PC-3 (cell line): ENCODE data around the gene NDUFAF2. TPM values are rescaled to one million over a fixed set of nuclear protein-coding genes. Genes with fewer than 3 reads are reported as not detected.
A peak's percentile ranks its signal among the peaks of the same experiment; 100 is the strongest.

ENCODE experiments used
- ATAC-seq: fragments of 200-7000 bp; cut with Tn5 transposase; 2 replicates; pipeline ENCODE4 v1.9.1; 2020; ENCODE audit warnings: mild to moderate bottlenecking, moderate library complexity
- BruUV-seq: library from RNA; stranded (reverse); fragments of 400-500 nt; replicated peaks from 2 replicates; lab custom pipeline; 2021; lab: Mats Ljungman, UMichigan
- CTCF ChIA-PET: fragments of 300-600 bp; sonication (Branson Sonifier 250); formaldehyde crosslinking; loops from one replicate; lab custom pipeline; 2022; ENCODE audit warnings: antibody characterized with exemption; lab: Charles Lee
- POLR2A ChIA-PET: fragments of 300-600 bp; sonication (Branson Sonifier 250); formaldehyde crosslinking; loops from one replicate; lab custom pipeline; 2022; ENCODE audit warnings: antibody characterized with exemption; ENCODE audit not compliant: unreplicated experiment; lab: Charles Lee
- DNase-seq: peaks from one replicate; pipeline ENCODE4 v3.0.0-alpha.2; 2015
- H2AFZ ChIP-seq: fragments of 300-600 bp; sonication (generic); 2 replicates; pipeline ENCODE4 v1.6.0; 2016; ENCODE audit warnings: antibody characterized with exemption, low read length
- H3F3A ChIP-seq: fragments of 300-600 bp; sonication (generic); one replicate; pipeline ENCODE4 v1.6.0; 2017; ENCODE audit warnings: antibody characterized with exemption, low read length, control low read depth, mild to moderate bottlenecking; ENCODE audit not compliant: unreplicated experiment
- H3K27ac ChIP-seq: fragments of 300-600 bp; sonication (generic); 2 replicates; pipeline ENCODE4 v1.5.1; 2016; ENCODE audit warnings: mild to moderate bottlenecking, low read length
- H3K27me3 ChIP-seq: fragments of 300-600 bp; sonication (generic); 2 replicates; pipeline ENCODE4 v1.6.1; 2016; ENCODE audit warnings: low read length, mixed read lengths
- H3K36me3 ChIP-seq: fragments of 300-600 bp; sonication (generic); 2 replicates; pipeline ENCODE4 v1.6.1; 2016; ENCODE audit warnings: low read depth, mixed run types, low read length, mixed read lengths
- H3K4me1 ChIP-seq: fragments of 300-600 bp; sonication (generic); 2 replicates; pipeline ENCODE4 v1.5.1; 2016; ENCODE audit warnings: low read length; ENCODE audit not compliant: insufficient read depth
- H3K4me2 ChIP-seq: fragments of 300-600 bp; sonication (generic); 2 replicates; pipeline ENCODE4 v1.6.0; 2016; ENCODE audit warnings: low read length
- H3K4me3 ChIP-seq: fragments of 300-600 bp; sonication (generic); 2 replicates; pipeline ENCODE4 v1.5.1; 2016; ENCODE audit warnings: mild to moderate bottlenecking, low read length, mixed read lengths
- H3K79me2 ChIP-seq: fragments of 300-600 bp; sonication (generic); 2 replicates; pipeline ENCODE4 v1.6.1; 2017; ENCODE audit warnings: low read length, mixed read lengths
- H3K9ac ChIP-seq: fragments of 300-600 bp; sonication (generic); 2 replicates; pipeline ENCODE4 v1.6.0; 2016; ENCODE audit warnings: mild to moderate bottlenecking, low read length
- H3K9me2 ChIP-seq: fragments of 300-600 bp; sonication (generic); replicated peaks from 2 replicates; pipeline ENCODE4 v1.6.1; 2016; ENCODE audit warnings: mixed run types, low read length, mixed read lengths
- H3K9me3 ChIP-seq: fragments of 300-600 bp; sonication (generic); 2 replicates; pipeline ENCODE4 v1.6.1; 2016; ENCODE audit warnings: low read length, mixed read lengths
- H4K20me1 ChIP-seq: fragments of 300-600 bp; sonication (generic); 2 replicates; pipeline ENCODE4 v1.6.1; 2016; ENCODE audit warnings: low read length, mixed read lengths
- CTCF ChIP-seq: fragments of 300-600 bp; sonication (generic); conservative IDR thresholded peaks from 2 replicates; pipeline ENCODE4 v1.5.1; 2017; ENCODE audit warnings: antibody characterized with exemption, low read depth, mild to moderate bottlenecking, low read length
- EZH2 ChIP-seq: fragments of 300-600 bp; sonication (generic); IDR thresholded peaks from one replicate; pipeline ENCODE4 v1.6.1; 2017; ENCODE audit warnings: antibody characterized with exemption, mild to moderate bottlenecking, low read length; ENCODE audit not compliant: unreplicated experiment
- EZH2phosphoT487 ChIP-seq: fragments of 300-600 bp; sonication (generic); IDR thresholded peaks from 2 replicates; pipeline ENCODE4 v1.6.1; 2018; ENCODE audit warnings: mild to moderate bottlenecking, antibody characterized with exemption, low read length, borderline replicate concordance
- intact Hi-C: fragments of 100-400 bp; cut with micrococcal nuclease; formaldehyde crosslinking; loops from 2 replicates; pipeline ENCODE4 v1.9.0; 2023
- total RNA-seq: library from RNA; depleted of rRNA; stranded (reverse); fragments of >200 nt; gene quantifications from 2 replicates; pipeline ENCODE4 v1.2.3, GENCODE V29; 2014

The NDUFAF2 gene
- total RNA-seq, 1 experiment from 2014 or later, result 41.9 TPM

- Histone ChIP-seq H4K20me1 (no peaks in the 10 kb centered on the region), H3K36me3 (peaks cover 10% of the 10 kb centered on the region), H2AFZ (no peak overlapping the region), H3K27me3 (no peaks in the 10 kb centered on the region), H3K4me2 (peak overlapping the region; percentile 76), H3K9me3 (no peaks in the 10 kb centered on the region), H3K4me3 (peak overlapping the region; percentile 98), H3K4me1 (peaks cover 28% of the 10 kb centered on the region), H3K79me2 (peaks cover 51% of the 10 kb centered on the region), H3K27ac (no peak overlapping the region), H3F3A (no peaks in the 10 kb centered on the region), H3K9ac (no peak overlapping the region), H3K9me2 (no peaks in the 10 kb centered on the region)
- intact Hi-C loops, result loop anchor here (2.0 to 5.0 kb wide), 3 partner anchors 109 to 217 kb away; partner anchors contain the start of genes ERCC8 and NDUFAF2
- TF ChIP-seq CTCF, result no peak
- no peak for TF ChIP-seq EZH2phosphoT487
- TF ChIP-seq EZH2, result no peak
- BruUV-seq, result no TSS peak
- ATAC-seq (no peak), DNase-seq (no peak)
- POLR2A ChIA-PET, result no interaction called here
- CTCF ChIA-PET, result interaction anchor here (0.7 kb wide), 1 partner anchor 110 kb away, joined by 3 read pairs; no protein-coding TSS in a partner anchor
These were observed 218.9 kb downstream of the NDUFAF2 start for GRCh38 chr5:61163905-61164304.

- no peaks in the 10 kb centered on the region for H3K9me3 ChIP-seq
- H2AFZ ChIP-seq, result no peak overlapping the region
- no peaks in the 10 kb centered on the region for H3F3A ChIP-seq
- DNase-seq, result peak; percentile 34
- ChIA-PET CTCF (no interaction called here), POLR2A (no interaction called here)
- peaks cover 14% of the 10 kb centered on the region for H3K4me1 ChIP-seq
- intact Hi-C loops, result loop anchor here (5.0 kb wide), 1 partner anchor 490 kb away; no protein-coding TSS in a partner anchor
- no peaks in the 10 kb centered on the region for H3K9me2 ChIP-seq
- TF ChIP-seq CTCF, result peak; percentile 58
- TF ChIP-seq EZH2, result no peak
- H4K20me1 ChIP-seq, result no peaks in the 10 kb centered on the region
- no peaks in the 10 kb centered on the region for H3K27me3 ChIP-seq
- H3K9ac ChIP-seq, result no peak overlapping the region
- no TSS peak for BruUV-seq
- no peak overlapping the region for H3K4me3 ChIP-seq
- H3K27ac ChIP-seq, result no peak overlapping the region
- ATAC-seq, result no peak
- H3K36me3 ChIP-seq, result no peaks in the 10 kb centered on the region
- no peak overlapping the region for H3K4me2 ChIP-seq
- peaks cover 19% of the 10 kb centered on the region for H3K79me2 ChIP-seq
These were observed 222.4 kb downstream of the NDUFAF2 start for GRCh38 chr5:61167382-61167781.

GRCh38 chr5:61168951-61169350 lies 223.9 kb downstream of the NDUFAF2 start:
- no peak overlapping the region for H3K4me2 ChIP-seq
- no TSS peak for BruUV-seq
- no peak overlapping the region for H2AFZ ChIP-seq
- 0 out of 2 replicates have a peak, but pooled peaks cover 5% of the 10 kb centered on the region for H3K4me1 ChIP-seq
- peaks cover 5% of the 10 kb centered on the region for H3K79me2 ChIP-seq
- H3K9ac ChIP-seq, result no peak overlapping the region
- H3K9me3 ChIP-seq, result no peaks in the 10 kb centered on the region
- H3K27me3 ChIP-seq, result no peaks in the 10 kb centered on the region
- H3K27ac ChIP-seq, result no peak overlapping the region
- ChIA-PET CTCF (no interaction called here), POLR2A (no interaction called here)
- ATAC-seq (no peak), DNase-seq (no peak)
- no peaks in the 10 kb centered on the region for H4K20me1 ChIP-seq
- TF ChIP-seq EZH2, result no peak
- no peak for TF ChIP-seq EZH2phosphoT487
- H3K4me3 ChIP-seq, result no peak overlapping the region
- no peaks in the 10 kb centered on the region for H3K36me3 ChIP-seq
- no peaks in the 10 kb centered on the region for H3F3A ChIP-seq
- H3K9me2 ChIP-seq, result no peaks in the 10 kb centered on the region
- intact Hi-C loops, result loop anchor here (5.0 kb wide), 1 partner anchor 488 kb away; no protein-coding TSS in a partner anchor
